ENCODE results near the gene IFITM2.

DNA sequence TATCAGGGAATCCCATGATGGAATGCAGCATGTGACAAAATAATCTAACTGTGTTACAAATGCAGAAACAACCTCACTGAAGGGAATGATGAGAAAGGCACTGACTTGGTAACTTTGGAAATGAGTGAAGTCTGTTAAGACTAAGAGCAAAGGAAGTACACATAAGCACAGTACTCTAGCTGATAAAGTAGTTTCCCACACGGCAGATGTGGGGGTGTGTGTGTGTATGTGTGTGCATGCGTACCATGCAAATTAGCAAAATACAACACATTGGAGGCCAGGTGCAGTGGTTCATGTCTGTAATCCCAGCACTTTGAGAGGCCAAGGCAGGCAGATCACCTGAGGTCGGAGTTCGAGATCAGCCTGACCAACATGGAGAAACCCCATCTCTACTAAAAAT lies 46.0 kb upstream of the IFITM2 start:
- TF ChIP-seq EZH2phosphoT487 (IDR thresholded peaks at IDR 0.05; ENCODE audit: insufficient read depth, low read depth): no peak
- TF ChIP-seq EZH2 (IDR thresholded peaks at IDR 0.05; ENCODE audit: insufficient read depth, poor library complexity, severe bottlenecking): no peak

Measured in GM23248 (cell line).